T-helper 1 cell (primary cell): ENCODE results near the gene ZDHHC1.
"Not testable (repeated sequence)": the region's sequence is repeated elsewhere in the genome, so short reads cannot be mapped to it uniquely, and the experiment has no call there.

Source experiments
- DNase-seq, 5 donors: peaks; one replicate each; pipeline ENCODE4 v3.0.0-alpha.2; 2012 to 2020

ZDHHC1 gene

GRCh38 chr16:67429799-67430503, 13.7 kb upstream of the ZDHHC1 start:
- DNase-seq = no peak

- DNase-seq = no peak
These were observed 12.9 kb upstream of the ZDHHC1 start for GRCh38 chr16:67429053-67429798.

GRCh38 chr16:67428146-67428731, 12.0 kb upstream of the ZDHHC1 start:
- DNase-seq = peak in 4 of 5 donors; percentile 28 to 46 (median 30)

- DNase-seq = no peak
These were observed 10.7 kb upstream of the ZDHHC1 start for GRCh38 chr16:67426950-67427349.

GRCh38 chr16:67426022-67426421, 9.7 kb upstream of the ZDHHC1 start:
- no peak for DNase-seq

GRCh38 chr16:67425580-67425979, 9.3 kb upstream of the ZDHHC1 start:
- no peak for DNase-seq

GRCh38 chr16:67425061-67425460, 8.8 kb upstream of the ZDHHC1 start:
- no peak for DNase-seq

GRCh38 chr16:67424261-67424615, 8.0 kb upstream of the ZDHHC1 start:
- no peak for DNase-seq

GRCh38 chr16:67423611-67424260, 7.5 kb upstream of the ZDHHC1 start:
- no peak for DNase-seq

GRCh38 chr16:67423015-67423414, 6.7 kb upstream of the ZDHHC1 start:
- no peak for DNase-seq

- DNase-seq = no peak
These were observed 4.8 kb upstream of the ZDHHC1 start for GRCh38 chr16:67421030-67421429.

GRCh38 chr16:67419931-67420330, 3.7 kb upstream of the ZDHHC1 start:
- DNase-seq = no peak

GRCh38 chr16:67419502-67419901, 3.2 kb upstream of the ZDHHC1 start:
- no peak for DNase-seq

- DNase-seq = no peak
These were observed 1.2 kb upstream of the ZDHHC1 start for GRCh38 chr16:67417333-67418061.

GRCh38 chr16:67415421-67415820, 856 bp downstream of the ZDHHC1 start:
- DNase-seq = not testable (repeated sequence)

GRCh38 chr16:67413978-67414911, 2.0 kb downstream of the ZDHHC1 start:
- DNase-seq = no peak

- no peak for DNase-seq
These were observed 4.0 kb downstream of the ZDHHC1 start for GRCh38 chr16:67412294-67412693.

- DNase-seq = no peak
These were observed 4.9 kb downstream of the ZDHHC1 start for GRCh38 chr16:67411339-67411738.

GRCh38 chr16:67409631-67410030, 6.6 kb downstream of the ZDHHC1 start:
- DNase-seq = no peak

GRCh38 chr16:67407788-67408452, 8.4 kb downstream of the ZDHHC1 start:
- no peak for DNase-seq

- DNase-seq = no peak
These were observed 9.0 kb downstream of the ZDHHC1 start for GRCh38 chr16:67407176-67407787.
